NOMO-1 treated with dmso at 0.1 percent for 144 hours (cell line): ENCODE results near the gene CARMIL1.

Source experiments
- DNase-seq: peaks from one replicate; lab custom pipeline; 2025; ENCODE audit not compliant: unreplicated experiment; lab: John Stamatoyannopoulos, UW

Gene CARMIL1

GRCh38 chr6:25639653-25640052 lies 360.5 kb downstream of the CARMIL1 start:
- no peak for DNase-seq

- DNase-seq = no peak
These were observed 361.3 kb downstream of the CARMIL1 start for GRCh38 chr6:25640446-25640845.

GRCh38 chr6:25640891-25641290 lies 361.7 kb downstream of the CARMIL1 start:
- no peak for DNase-seq

GRCh38 chr6:25641377-25641776 lies 362.2 kb downstream of the CARMIL1 start:
- no peak for DNase-seq

- no peak for DNase-seq
These were observed 362.9 kb downstream of the CARMIL1 start for GRCh38 chr6:25641940-25642666.

- no peak for DNase-seq
These were observed 363.6 kb downstream of the CARMIL1 start for GRCh38 chr6:25642667-25643328.

- no peak for DNase-seq
These were observed 366.7 kb downstream of the CARMIL1 start for GRCh38 chr6:25645916-25646315.

GRCh38 chr6:25649611-25650010 lies 370.4 kb downstream of the CARMIL1 start:
- DNase-seq = no peak

GRCh38 chr6:25652007-25652515 lies 372.9 kb downstream of the CARMIL1 start, which contains the start of gene SCGN:
Gene SCGN, plus strand, starts transcription at chr6:25652215. Its CDS starts 189 bp downstream, at chr6:25652404.
- no peak for DNase-seq

- DNase-seq = no peak
These were observed 376.5 kb downstream of the CARMIL1 start for GRCh38 chr6:25655723-25656122.

GRCh38 chr6:25659633-25660368 lies 380.6 kb downstream of the CARMIL1 start:
- no peak for DNase-seq

- DNase-seq = no peak
These were observed 381.3 kb downstream of the CARMIL1 start for GRCh38 chr6:25660512-25660911.

GRCh38 chr6:25661129-25661779 lies 382.1 kb downstream of the CARMIL1 start:
- no peak for DNase-seq

- DNase-seq = no peak
These were observed 386.3 kb downstream of the CARMIL1 start for GRCh38 chr6:25665455-25665854.

- DNase-seq = no peak
These were observed 390.2 kb downstream of the CARMIL1 start for GRCh38 chr6:25669413-25669812.
